T-helper 2 cell treated with Interferon-gamma antibody and Interleukin-4, amounts not matched to agents 100 ng/mL and 5 ng/mL, for 36 hours (primary cell): ENCODE data around the gene ADAM12. TPM values are rescaled to one million over a fixed set of nuclear protein-coding genes. Genes with fewer than 3 reads are reported as not detected.

Experiments
- intact Hi-C: fragments of 100-400 bp; cut with micrococcal nuclease; formaldehyde crosslinking; loops from one replicate; pipeline ENCODE4 v1.15.1; 2023
- total RNA-seq: library from RNA; stranded (reverse); gene quantifications from 2 replicates; pipeline ENCODE4 v1.2.3, GENCODE V29; 2022

ADAM12 gene
- total RNA-seq, 1 donor from 2014 or later, result 0.14 TPM

GRCh38 chr10:126242397-126243260 lies 145.6 kb downstream of the ADAM12 start:
- intact Hi-C loops, result no loop called here

DNA sequence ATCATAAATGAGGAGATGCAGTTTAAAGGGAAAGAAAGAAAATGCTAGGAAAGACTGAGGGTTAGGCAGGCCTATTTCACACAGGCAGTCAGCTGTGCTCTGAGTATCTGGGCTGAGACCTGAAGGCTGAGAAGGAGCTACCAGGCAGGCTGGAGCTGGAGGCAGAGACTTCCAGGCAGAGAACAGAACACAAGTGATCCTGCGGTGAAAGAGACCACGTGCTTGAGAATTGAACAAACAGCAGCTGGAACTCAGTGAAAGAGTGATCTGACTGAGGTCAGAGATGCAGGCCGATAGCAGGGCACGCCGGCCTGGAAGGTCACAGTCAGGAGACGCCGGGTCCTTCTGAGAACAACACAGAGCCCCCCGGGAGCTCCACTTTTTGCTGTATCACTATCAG lies 147.8 kb downstream of the ADAM12 start:
- intact Hi-C loops, result no loop called here

DNA sequence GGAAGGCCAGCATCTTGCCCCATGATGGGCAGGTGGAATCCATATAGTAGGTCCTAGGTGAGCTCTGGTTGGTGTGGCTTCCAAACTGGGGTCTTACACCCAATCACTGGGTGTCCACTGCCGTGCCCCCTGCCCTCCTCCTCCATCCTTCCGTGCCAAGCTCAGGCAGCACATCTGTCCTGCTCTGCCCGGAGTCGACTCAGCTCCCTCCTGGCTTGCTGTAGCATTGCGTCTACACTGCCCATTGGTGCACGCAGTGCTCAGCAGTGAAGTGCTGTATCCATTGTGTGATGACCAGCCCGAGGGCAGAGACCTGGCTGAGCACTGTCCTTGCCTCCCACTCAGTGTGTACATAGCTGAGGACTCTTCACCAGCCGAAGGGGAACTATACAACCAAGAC lies 148.4 kb downstream of the ADAM12 start:
- intact Hi-C loops, result no loop called here

GRCh38 chr10:126235979-126236851 lies 152.1 kb downstream of the ADAM12 start:
- intact Hi-C loops, result no loop called here

- intact Hi-C loops, result no loop called here
Measured at GRCh38 chr10:126235091-126235978, 152.9 kb downstream of the ADAM12 start.

- intact Hi-C loops, result no loop called here
Measured at GRCh38 chr10:126234630-126235029, 153.6 kb downstream of the ADAM12 start.

GRCh38 chr10:126233182-126234148 lies 154.8 kb downstream of the ADAM12 start:
- intact Hi-C loops, result no loop called here

DNA sequence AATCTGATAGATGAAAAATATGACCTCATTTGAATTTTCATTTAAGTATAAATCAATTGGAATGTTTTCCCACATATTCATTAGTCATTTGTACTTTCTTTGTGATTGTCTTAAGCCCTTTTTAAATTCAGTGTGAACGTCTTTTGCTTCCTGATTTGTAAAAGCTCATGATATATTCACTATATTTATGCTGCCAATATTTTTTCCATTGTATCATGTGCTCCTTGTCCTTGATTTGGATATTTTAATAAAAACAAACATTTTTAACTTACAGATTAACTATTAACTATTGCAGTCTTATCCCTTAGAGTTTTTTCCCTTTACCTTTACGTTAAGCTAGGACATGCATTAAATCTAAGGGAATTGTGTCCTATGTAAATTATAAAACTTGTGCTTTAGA lies 157.7 kb downstream of the ADAM12 start:
- intact Hi-C loops, result no loop called here

- intact Hi-C loops, result no loop called here
Measured at GRCh38 chr10:126229686-126230085, 158.6 kb downstream of the ADAM12 start.

- intact Hi-C loops, result no loop called here
Measured at GRCh38 chr10:126227762-126228134, 160.5 kb downstream of the ADAM12 start.

- intact Hi-C loops, result no loop called here
Measured at GRCh38 chr10:126226988-126227761, 161.1 kb downstream of the ADAM12 start.

DNA sequence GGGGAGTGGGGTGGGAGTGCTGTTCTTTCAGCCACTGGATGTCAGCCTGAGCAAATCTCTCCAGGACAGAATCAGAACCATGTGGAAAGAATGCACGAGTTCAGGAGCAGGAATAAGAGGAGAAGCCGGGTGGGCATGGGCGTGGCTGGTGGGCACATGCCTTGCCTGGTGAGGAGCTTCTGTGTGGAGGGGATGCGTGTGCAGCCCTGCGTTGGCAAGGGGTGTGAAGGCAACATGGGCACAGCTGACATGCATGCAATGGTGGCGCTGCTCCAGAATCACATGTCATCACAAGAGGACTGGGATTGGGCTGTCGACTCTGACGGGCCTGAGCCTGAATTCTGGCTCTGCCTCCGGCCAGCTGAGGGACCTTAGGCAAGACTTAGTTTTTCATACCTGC lies 162.1 kb downstream of the ADAM12 start:
- intact Hi-C loops, result no loop called here

DNA sequence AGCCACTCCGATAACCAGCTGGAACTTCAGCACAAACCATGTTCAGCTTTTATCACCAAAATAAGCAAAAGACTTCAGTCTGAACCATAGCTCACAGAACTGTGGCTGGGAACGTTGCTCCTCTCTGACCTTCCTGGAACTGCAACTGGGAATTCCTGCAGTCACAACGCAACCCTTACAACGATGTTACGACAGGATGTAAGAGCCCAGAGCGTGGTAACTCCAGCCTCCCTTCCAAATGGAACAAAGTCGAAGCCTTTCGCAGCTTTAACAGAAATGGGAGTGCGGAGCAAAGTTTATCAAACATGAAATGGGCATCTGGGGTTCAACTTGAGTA lies 162.6 kb downstream of the ADAM12 start:
- intact Hi-C loops, result no loop called here

DNA sequence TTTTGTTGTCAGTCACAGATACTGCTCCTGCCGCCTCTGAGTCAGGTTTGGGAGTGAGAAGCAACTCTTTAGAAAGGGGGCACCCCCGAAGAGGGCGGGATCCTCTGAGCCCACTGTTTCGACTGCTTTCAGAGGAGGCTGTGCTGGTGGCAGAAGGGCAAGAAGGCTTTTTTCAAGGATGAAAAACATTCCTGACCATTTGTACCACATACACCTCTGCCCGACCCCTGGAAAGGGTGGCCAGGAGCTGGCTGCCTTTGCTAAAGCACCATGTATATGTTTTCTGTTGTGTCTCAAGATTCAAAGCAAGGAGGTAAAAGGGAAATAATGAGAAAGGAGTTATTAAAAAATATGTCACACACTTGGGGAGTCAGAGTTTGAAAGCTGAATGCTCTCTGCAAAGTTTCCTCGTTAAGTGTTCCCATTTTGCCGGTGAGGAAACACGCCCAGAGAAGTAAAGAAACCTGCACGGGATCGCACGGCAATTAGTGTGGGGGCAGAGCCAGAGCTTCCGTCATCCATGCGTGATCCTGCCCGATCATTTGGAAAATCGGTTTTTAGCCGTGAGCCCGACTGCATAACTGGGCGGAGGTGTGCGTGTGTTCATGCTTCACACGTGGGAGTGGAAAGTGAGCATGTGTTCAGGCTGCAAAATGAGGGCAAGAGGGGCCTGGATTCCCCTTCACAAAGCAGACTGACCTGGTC lies 163.2 kb downstream of the ADAM12 start:
- intact Hi-C loops, result no loop called here

- intact Hi-C loops, result no loop called here
Measured at GRCh38 chr10:126223512-126224067, 164.7 kb downstream of the ADAM12 start.

DNA sequence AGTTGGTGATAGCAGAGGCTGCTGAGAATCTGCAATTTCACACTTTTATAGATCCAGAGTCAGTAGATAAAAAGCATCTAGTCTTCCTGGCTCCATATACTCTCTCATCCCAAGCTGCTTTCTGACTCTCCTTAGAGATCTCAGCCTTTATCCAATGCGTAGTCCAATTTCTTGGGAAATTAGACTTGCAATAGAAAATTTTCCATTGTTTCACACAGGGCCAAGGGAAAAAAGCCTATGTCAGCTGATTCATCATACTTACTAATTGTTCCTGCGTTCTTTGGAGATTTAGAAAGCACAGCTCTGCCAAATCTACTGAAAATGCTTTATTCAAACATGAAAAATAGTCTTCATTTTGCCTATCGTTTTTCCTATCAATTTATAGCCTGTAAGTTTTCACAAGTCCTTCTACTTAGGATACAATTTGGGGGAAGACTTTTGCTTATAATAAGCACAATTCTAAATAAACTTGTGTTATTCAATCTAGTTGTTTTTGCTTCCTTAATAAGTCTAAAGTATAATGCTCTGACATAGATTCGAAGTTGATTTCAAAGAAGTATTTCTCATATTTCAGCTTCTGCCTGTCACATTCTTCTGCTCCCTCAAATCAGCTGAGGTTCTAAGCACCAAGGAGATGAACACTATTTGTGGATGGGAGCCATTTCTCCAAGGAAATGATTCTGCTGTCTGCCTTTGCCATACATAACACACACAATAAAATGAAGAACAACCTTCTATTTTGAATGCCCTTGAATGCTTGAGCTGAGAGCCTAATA lies 165.4 kb downstream of the ADAM12 start:
- intact Hi-C loops, result no loop called here

GRCh38 chr10:126221874-126222273 lies 166.4 kb downstream of the ADAM12 start:
- intact Hi-C loops, result no loop called here
